ENCODE data around the gene DSCAML1. TPM values are rescaled to one million over a fixed set of nuclear protein-coding genes. Genes with fewer than 3 reads are reported as not detected.

The DSCAML1 gene
- total and polyA plus RNA-seq, 9 of the 15 experiments (the other 6 are each of a cell fraction or from before 2014, with no cell fraction given): not detected

DNA sequence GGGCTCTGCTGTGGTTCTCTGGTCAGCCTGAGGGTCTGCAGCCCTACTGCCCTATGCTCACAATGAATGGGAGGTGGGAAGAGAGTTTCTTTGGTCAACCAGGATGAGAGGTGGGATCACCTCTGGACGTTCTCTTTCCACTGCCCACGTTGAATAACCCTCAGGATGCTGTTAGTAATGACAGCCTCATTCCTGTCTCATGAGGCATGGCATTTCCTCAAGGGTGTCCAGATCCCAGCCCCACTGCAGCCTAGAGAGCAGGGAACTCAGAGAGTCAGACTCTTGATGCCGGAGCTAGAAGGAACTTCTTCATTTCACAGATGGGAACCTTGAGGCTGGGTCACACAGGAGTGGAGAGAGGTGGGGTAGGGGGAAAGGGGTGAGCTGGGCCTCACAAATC lies 273.3 kb downstream of the DSCAML1 start:
- in situ Hi-C loops (cut with MboI) (no loop called here), intact Hi-C loops (cut with micrococcal nuclease) (no loop called here)
- ATAC-seq: no peak
- CTCF ChIA-PET (ENCODE audit: low intra/inter-chr PET ratio): no interaction called here
- H4K20me1 ChIP-seq (replicated peaks; ENCODE audit: control insufficient read depth, insufficient read depth, low read length): peaks cover 9% of the 10 kb centered on the region; the same call in 1 of the 2 replicates
- no peak overlapping the region for H2AFZ ChIP-seq (ENCODE audit: low read depth, low read length)
- no peak for DNase-seq (ENCODE audit: extremely low read depth in 1 of 4, low spot score in 3 of 4)
- H3K4me1 ChIP-seq (replicated peaks in 1 of 2; ENCODE audit: control insufficient read depth in 2 of 2, insufficient read depth in 2 of 2, low read length in 2 of 2): no peaks in the 10 kb centered on the region
- no peaks in the 10 kb centered on the region for H3K9me1 ChIP-seq (ENCODE audit: control insufficient read depth, insufficient read depth, low read length)
- no peak for FAIRE-seq
- peaks cover 48 to 89% of the 10 kb centered on the region in 2 experiments for H3K27me3 ChIP-seq (ENCODE audit: control insufficient read depth in 2 of 2, insufficient read depth in 2 of 2, low read length in 2 of 2)
- no peak overlapping the region for H3K27ac ChIP-seq (ENCODE audit: extremely low read depth, low read depth, low read length)
- no peak overlapping the region for H3K9ac ChIP-seq (ENCODE audit: insufficient read depth in 1 of 2, low read depth in 2 of 2, low read length in 2 of 2)
- TF ChIP-seq NR2C1 (IDR thresholded peaks at IDR 0.05) (no peak), NR2C1 (tag; IDR thresholded peaks at IDR 0.05) (no peak), FOSL1 (tag; conservative IDR thresholded peaks at IDR 0.05) (no peak), ETV1 (tag; conservative IDR thresholded peaks at IDR 0.05; ENCODE audit: low read depth) (no peak), COPS2 (conservative IDR thresholded peaks at IDR 0.05) (no peak), RBM39 (optimal IDR thresholded peaks at IDR 0.05; ENCODE audit: low read depth, low read length) (no peak), CEBPB (tag; IDR thresholded peaks at IDR 0.05) (no peak), CC2D1A (IDR thresholded peaks at IDR 0.05) (no peak), ZNF140 (CRISPR knock-in tag; IDR thresholded peaks at IDR 0.05) (no peak), DMBX1 (CRISPR knock-in tag; IDR thresholded peaks at IDR 0.05; ENCODE audit: borderline replicate concordance) (no peak), KLF13 (tag; IDR thresholded peaks at IDR 0.05; ENCODE audit: borderline replicate concordance, low read depth) (no peak), MCM5 (IDR thresholded peaks at IDR 0.05; ENCODE audit: low read depth) (no peak), SIN3A (IDR thresholded peaks at IDR 0.05; ENCODE audit: borderline replicate concordance in 2 of 2, control insufficient read depth in 1 of 2, low read depth in 2 of 2, low read length in 2 of 2) (no peak), PCBP2 (IDR thresholded peaks at IDR 0.05; ENCODE audit: low read depth, low read length, poor library complexity, severe bottlenecking) (no peak), ZNF232 (CRISPR knock-in tag; IDR thresholded peaks at IDR 0.05) (no peak), NCOR1 (IDR thresholded peaks at IDR 0.05) (no peak), FOS (IDR thresholded peaks at IDR 0.05; ENCODE audit: extremely low read depth, insufficient read length) (no peak)
- TF ChIP-seq, protein P1, sequence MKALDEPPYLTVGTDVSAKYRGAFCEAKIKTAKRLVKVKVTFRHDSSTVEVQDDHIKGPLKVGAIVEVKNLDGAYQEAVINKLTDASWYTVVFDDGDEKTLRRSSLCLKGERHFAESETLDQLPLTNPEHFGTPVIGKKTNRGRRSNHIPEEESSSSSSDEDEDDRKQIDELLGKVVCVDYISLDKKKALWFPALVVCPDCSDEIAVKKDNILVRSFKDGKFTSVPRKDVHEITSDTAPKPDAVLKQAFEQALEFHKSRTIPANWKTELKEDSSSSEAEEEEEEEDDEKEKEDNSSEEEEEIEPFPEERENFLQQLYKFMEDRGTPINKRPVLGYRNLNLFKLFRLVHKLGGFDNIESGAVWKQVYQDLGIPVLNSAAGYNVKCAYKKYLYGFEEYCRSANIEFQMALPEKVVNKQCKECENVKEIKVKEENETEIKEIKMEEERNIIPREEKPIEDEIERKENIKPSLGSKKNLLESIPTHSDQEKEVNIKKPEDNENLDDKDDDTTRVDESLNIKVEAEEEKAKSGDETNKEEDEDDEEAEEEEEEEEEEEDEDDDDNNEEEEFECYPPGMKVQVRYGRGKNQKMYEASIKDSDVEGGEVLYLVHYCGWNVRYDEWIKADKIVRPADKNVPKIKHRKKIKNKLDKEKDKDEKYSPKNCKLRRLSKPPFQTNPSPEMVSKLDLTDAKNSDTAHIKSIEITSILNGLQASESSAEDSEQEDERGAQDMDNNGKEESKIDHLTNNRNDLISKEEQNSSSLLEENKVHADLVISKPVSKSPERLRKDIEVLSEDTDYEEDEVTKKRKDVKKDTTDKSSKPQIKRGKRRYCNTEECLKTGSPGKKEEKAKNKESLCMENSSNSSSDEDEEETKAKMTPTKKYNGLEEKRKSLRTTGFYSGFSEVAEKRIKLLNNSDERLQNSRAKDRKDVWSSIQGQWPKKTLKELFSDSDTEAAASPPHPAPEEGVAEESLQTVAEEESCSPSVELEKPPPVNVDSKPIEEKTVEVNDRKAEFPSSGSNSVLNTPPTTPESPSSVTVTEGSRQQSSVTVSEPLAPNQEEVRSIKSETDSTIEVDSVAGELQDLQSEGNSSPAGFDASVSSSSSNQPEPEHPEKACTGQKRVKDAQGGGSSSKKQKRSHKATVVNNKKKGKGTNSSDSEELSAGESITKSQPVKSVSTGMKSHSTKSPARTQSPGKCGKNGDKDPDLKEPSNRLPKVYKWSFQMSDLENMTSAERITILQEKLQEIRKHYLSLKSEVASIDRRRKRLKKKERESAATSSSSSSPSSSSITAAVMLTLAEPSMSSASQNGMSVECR (CRISPR knock-in tag; IDR thresholded peaks at IDR 0.05): no peak
- TF ChIP-seq, protein P2, sequence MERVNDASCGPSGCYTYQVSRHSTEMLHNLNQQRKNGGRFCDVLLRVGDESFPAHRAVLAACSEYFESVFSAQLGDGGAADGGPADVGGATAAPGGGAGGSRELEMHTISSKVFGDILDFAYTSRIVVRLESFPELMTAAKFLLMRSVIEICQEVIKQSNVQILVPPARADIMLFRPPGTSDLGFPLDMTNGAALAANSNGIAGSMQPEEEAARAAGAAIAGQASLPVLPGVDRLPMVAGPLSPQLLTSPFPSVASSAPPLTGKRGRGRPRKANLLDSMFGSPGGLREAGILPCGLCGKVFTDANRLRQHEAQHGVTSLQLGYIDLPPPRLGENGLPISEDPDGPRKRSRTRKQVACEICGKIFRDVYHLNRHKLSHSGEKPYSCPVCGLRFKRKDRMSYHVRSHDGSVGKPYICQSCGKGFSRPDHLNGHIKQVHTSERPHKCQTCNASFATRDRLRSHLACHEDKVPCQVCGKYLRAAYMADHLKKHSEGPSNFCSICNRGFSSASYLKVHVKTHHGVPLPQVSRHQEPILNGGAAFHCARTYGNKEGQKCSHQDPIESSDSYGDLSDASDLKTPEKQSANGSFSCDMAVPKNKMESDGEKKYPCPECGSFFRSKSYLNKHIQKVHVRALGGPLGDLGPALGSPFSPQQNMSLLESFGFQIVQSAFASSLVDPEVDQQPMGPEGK (CRISPR knock-in tag; IDR thresholded peaks at IDR 0.05; ENCODE audit: borderline replicate concordance): no peak
- no peaks in the 10 kb centered on the region for H3K79me2 ChIP-seq (ENCODE audit: control insufficient read depth, insufficient read depth, low read length)
- POLR2A ChIA-PET: interaction anchor here (0.6 kb wide), 1 partner anchor 100 kb away, joined by 4 read pairs; no protein-coding TSS in a partner anchor
- H3K36me3 ChIP-seq (ENCODE audit: control insufficient read depth, insufficient read depth, low read length): no peaks in the 10 kb centered on the region
- WGBS (ENCODE audit: insufficient coverage, low coverage, missing lambda C conversion rate): 0% methylated on average over 3 of the region's 3 CpGs
- no peak overlapping the region for H3K4me3 ChIP-seq
- BruUV-seq (replicated peaks): no TSS peak
- no peaks in the 10 kb centered on the region for H3K9me3 ChIP-seq (replicated peaks; ENCODE audit: control insufficient read depth, insufficient read depth, low read depth, low read length)
- H3K4me2 ChIP-seq (ENCODE audit: insufficient read depth, low read length): no peak overlapping the region

All from K562 (cell line).